Measurements from ENCODE around the gene KIRREL3. TPM values are rescaled to one million over a fixed set of nuclear protein-coding genes. Genes with fewer than 3 reads are reported as not detected.

Gene KIRREL3
- total and polyA plus RNA-seq, 2 of the 4 experiments (the other 2 are of a cell fraction): 10.9 to 15.9 TPM

- H3K4me1 ChIP-seq (ENCODE audit: control insufficient read depth, insufficient read depth, low read length): no peaks in the 10 kb centered on the region
- no peak overlapping the region for H3K27ac ChIP-seq (ENCODE audit: insufficient read depth, low read length)
- no peak overlapping the region for H2AK9ac ChIP-seq (replicated peaks; ENCODE audit: low read depth, low read length, poor library complexity)
- H3K9ac ChIP-seq (ENCODE audit: low read depth, low read length): no peak overlapping the region
- 0 out of 2 replicates have a peak overlapping the region, but pooled peaks have one; percentile 40 for H2AK5ac ChIP-seq (ENCODE audit: low read depth, low read length)
- ATAC-seq (ENCODE audit: low read depth): peak; percentile 98
- TF ChIP-seq MXI1 (IDR thresholded peaks at IDR 0.05; ENCODE audit: borderline replicate concordance, low read depth, low read length): no peak
- no peak for TF ChIP-seq RCOR1 (IDR thresholded peaks at IDR 0.05; ENCODE audit: insufficient replicate concordance, low read length)
- peak; percentile 90 for TF ChIP-seq CTCF (conservative IDR thresholded peaks at IDR 0.05; ENCODE audit: low read depth, low read length)
- TF ChIP-seq MAFK (IDR thresholded peaks at IDR 0.05; ENCODE audit: low read depth, low read length): no peak
- TF ChIP-seq CHD1 (IDR thresholded peaks at IDR 0.05; ENCODE audit: low read depth, low read length): no peak
- peak; percentile 93 for TF ChIP-seq SMC3 (IDR thresholded peaks at IDR 0.05; ENCODE audit: low read depth, low read length)
- TF ChIP-seq NFE2L2 (IDR thresholded peaks at IDR 0.05; ENCODE audit: low read depth, low read length): no peak
- TF ChIP-seq POLR2A (IDR thresholded peaks at IDR 0.05; ENCODE audit: low read depth, low read length): peak; percentile 48; the same call in 1 of the 2 replicates
- TF ChIP-seq MAZ (IDR thresholded peaks at IDR 0.05; ENCODE audit: borderline replicate concordance, low read depth, low read length): peak; percentile 55; the same call in 1 of the 2 replicates
- TF ChIP-seq ELK1 (IDR thresholded peaks at IDR 0.05; ENCODE audit: borderline replicate concordance, low read depth, low read length): no peak
- no peak for TF ChIP-seq BHLHE40 (IDR thresholded peaks at IDR 0.05; ENCODE audit: low read depth, low read length)
- no peak for TF ChIP-seq USF2 (IDR thresholded peaks at IDR 0.05; ENCODE audit: low read depth, low read length)
- peak; percentile 99 for TF ChIP-seq RAD21 (IDR thresholded peaks at IDR 0.05; ENCODE audit: low read length)
- no peak for TF ChIP-seq CEBPB (IDR thresholded peaks at IDR 0.05; ENCODE audit: low read depth, low read length)
- no peak for TF ChIP-seq RFX5 (IDR thresholded peaks at IDR 0.05; ENCODE audit: low read depth, low read length)
- CTCF ChIA-PET: interaction anchor here (0.6 to 2.9 kb wide), 12 partner anchors 8 to 738 kb away, joined by 3 to 12 read pairs (median 4); no protein-coding TSS in a partner anchor
- in situ Hi-C loops (cut with MboI; ENCODE audit: low sequenced_read_pairs) (loop anchor here (5.0 to 25.0 kb wide), 3 partner anchors 303 to 730 kb away; partner anchors contain the start of gene DCPS), dilution Hi-C loops (cut with HindIII; ENCODE audit: low sequenced_read_pairs, unreplicated experiment) (no loop called here), intact Hi-C loops (cut with micrococcal nuclease) (loop anchor here (1.0 to 10.0 kb wide), 8 partner anchors 109 to 739 kb away; no protein-coding TSS in a partner anchor)
- no peaks in the 10 kb centered on the region for H3K9me3 ChIP-seq (ENCODE audit: control insufficient read depth, insufficient read depth, low read length)
- no peak overlapping the region for H2BK20ac ChIP-seq (ENCODE audit: low read depth, low read length)
- H3K9me1 ChIP-seq (ENCODE audit: insufficient read depth, low read length): no peaks in the 10 kb centered on the region
- no peaks in the 10 kb centered on the region for H4K20me1 ChIP-seq (ENCODE audit: insufficient read depth, low read length)
- no TSS peak for BruUV-seq (replicated peaks)
- H3K23ac ChIP-seq (ENCODE audit: low read depth, low read length): no peak overlapping the region
- no peak overlapping the region for H4K5ac ChIP-seq (ENCODE audit: low read depth, low read length)
- no peak overlapping the region for H3K14ac ChIP-seq (replicated peaks; ENCODE audit: low read depth, low read length)
- no peak overlapping the region for H2BK15ac ChIP-seq (ENCODE audit: low read depth, low read length)
- no peaks in the 10 kb centered on the region; a peak in 1 of 4 replicates for H3K79me1 ChIP-seq (ENCODE audit: low read depth in 1 of 2, low read length in 2 of 2)
- H2BK120ac ChIP-seq (ENCODE audit: low read depth, low read length): no peak overlapping the region
- no peak overlapping the region for H3K4me2 ChIP-seq (ENCODE audit: low read depth, low read length)
- peak overlapping the region in 1 of 2 experiments; percentile 17; a peak in 1 of 4 replicates for H4K8ac ChIP-seq (ENCODE audit: low read depth in 2 of 2, low read length in 2 of 2)
- whole genome bisulfite sequencing, 2 experiments (ENCODE audit: extremely low coverage in 2 of 2, insufficient read length in 1 of 2): no CpG with 5 or more reads among the region's 8 CpGs
- no peak overlapping the region for H3K18ac ChIP-seq (ENCODE audit: low read depth, low read length)
- DNase-seq: peak; percentile 66
- no peaks in the 10 kb centered on the region for H3K36me3 ChIP-seq (ENCODE audit: control insufficient read depth, insufficient read depth, low read length)
- no peaks in the 10 kb centered on the region for H3K27me3 ChIP-seq (ENCODE audit: control insufficient read depth, insufficient read depth, low read length)
- H3K4ac ChIP-seq (ENCODE audit: low read depth, low read length): 0 out of 2 replicates have a peak overlapping the region, but pooled peaks have one; percentile 15
- POLR2A ChIA-PET (ENCODE audit: unreplicated experiment): no interaction called here
- H3K4me3 ChIP-seq (ENCODE audit: insufficient read depth, low read depth, low read length): no peak overlapping the region
- no peak overlapping the region for H4K91ac ChIP-seq (ENCODE audit: insufficient read depth, low read depth, low read length)
- no peak overlapping the region for H2BK5ac ChIP-seq (ENCODE audit: low read depth, low read length, poor library complexity, severe bottlenecking)
- H2AFZ ChIP-seq (replicated peaks; ENCODE audit: low read length, poor library complexity): peak overlapping the region; percentile 59
- no peak overlapping the region for H3K56ac ChIP-seq (ENCODE audit: extremely low read depth, insufficient read depth, low read length)
These were observed 393.2 kb downstream of the KIRREL3 start for GRCh38 chr11:126607374-126607773.

Data from IMR-90 (cell line).